GM10248 (cell line): ENCODE data around the gene CSN3.

ENCODE experiments used
- CTCF ChIA-PET: fragments of 300-600 bp; sonication (Branson Sonifier 250); formaldehyde crosslinking; extraction: SDS; loops from one replicate; lab custom pipeline; 2021; ENCODE audit warnings: antibody characterized with exemption; lab: Yijun Ruan, JAX
- POLR2A ChIA-PET: fragments of 350-650 bp; sonication (Branson Sonifier 250); formaldehyde crosslinking; extraction: SDS; loops from one replicate; lab custom pipeline; 2020; ENCODE audit warnings: antibody characterized with exemption; lab: Yijun Ruan, JAX
- DNase-seq: peaks from one replicate; pipeline ENCODE4 v3.0.0; 2012; ENCODE audit errors: extremely low spot score
- TF ChIP-seq, protein P1 (sequence below): IDR thresholded peaks from 2 replicates; pipeline ENCODE4 v1.5.1; 2012; ENCODE audit warnings: mild to moderate bottlenecking, low read depth; ENCODE audit errors: extremely low read depth, missing control alignments, control extremely low read depth

The CSN3 gene

DNA sequence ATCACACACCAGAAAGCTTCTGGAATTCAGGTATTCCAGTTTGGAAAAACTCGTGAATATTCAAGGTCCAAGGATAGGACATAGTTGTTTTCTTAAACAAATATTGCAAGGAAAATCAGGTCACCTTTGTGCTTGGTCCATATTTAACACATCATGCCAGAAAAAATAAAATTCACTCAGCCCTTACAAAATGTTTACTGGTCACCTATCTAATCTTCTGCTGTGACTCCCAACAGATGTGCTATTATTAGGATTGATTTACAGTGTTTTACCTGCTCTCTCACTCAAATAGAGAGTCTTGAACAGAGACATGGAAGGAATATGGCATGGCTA is 9.5 kb downstream of the CSN3 start:
- no peak for DNase-seq
- ChIA-PET POLR2A (no interaction called here), CTCF (no interaction called here)
- TF ChIP-seq, protein P1, sequence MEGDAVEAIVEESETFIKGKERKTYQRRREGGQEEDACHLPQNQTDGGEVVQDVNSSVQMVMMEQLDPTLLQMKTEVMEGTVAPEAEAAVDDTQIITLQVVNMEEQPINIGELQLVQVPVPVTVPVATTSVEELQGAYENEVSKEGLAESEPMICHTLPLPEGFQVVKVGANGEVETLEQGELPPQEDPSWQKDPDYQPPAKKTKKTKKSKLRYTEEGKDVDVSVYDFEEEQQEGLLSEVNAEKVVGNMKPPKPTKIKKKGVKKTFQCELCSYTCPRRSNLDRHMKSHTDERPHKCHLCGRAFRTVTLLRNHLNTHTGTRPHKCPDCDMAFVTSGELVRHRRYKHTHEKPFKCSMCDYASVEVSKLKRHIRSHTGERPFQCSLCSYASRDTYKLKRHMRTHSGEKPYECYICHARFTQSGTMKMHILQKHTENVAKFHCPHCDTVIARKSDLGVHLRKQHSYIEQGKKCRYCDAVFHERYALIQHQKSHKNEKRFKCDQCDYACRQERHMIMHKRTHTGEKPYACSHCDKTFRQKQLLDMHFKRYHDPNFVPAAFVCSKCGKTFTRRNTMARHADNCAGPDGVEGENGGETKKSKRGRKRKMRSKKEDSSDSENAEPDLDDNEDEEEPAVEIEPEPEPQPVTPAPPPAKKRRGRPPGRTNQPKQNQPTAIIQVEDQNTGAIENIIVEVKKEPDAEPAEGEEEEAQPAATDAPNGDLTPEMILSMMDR = no peak

DNA sequence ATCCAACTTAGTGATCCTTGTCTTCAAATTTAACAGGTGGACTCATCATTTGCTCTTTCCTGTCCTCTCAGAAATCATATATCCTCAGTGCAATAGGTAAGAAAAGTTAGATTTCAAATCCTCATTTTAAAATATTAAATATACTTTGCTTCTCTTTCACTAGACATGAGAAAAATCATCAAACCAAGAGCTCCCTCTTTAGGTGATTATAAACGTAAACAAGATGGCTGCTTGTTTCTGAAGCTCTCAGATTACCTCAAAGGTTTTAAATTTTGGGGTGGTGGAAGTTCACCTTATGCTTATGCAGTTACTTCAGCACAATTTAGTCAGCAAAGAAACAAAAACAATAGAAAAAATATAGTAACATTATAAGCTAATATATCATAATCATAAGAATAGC is 27.3 kb downstream of the CSN3 start:
- TF ChIP-seq, protein P1 = no peak
- POLR2A ChIA-PET = no interaction called here
- no peak for DNase-seq
- CTCF ChIA-PET = interaction anchor here (0.7 to 1.5 kb wide), 2 partner anchors 8 to 13 kb away, joined by 3 read pairs; no protein-coding TSS in a partner anchor

DNA sequence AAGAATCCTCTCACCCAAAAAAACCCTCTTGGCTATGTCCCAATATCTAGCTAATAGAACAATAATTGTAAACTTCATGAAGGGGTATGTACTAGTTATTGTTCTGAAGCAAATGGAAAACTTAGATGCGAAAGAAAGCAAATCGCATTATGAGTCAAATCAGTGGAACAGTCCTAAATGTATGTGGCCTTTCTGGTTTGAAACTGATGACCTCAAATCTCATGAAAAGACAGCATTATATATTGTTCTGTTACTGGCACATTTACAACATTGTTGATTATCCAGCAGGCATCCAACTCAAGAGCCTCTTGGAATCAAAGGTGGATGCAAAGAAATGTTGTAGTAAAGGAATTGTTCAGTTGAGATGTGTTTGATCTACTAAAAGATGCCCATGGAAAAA is 34.7 kb downstream of the CSN3 start:
- DNase-seq = no peak
- ChIA-PET POLR2A (no interaction called here), CTCF (no interaction called here)
- TF ChIP-seq, protein P1 = no peak

DNA sequence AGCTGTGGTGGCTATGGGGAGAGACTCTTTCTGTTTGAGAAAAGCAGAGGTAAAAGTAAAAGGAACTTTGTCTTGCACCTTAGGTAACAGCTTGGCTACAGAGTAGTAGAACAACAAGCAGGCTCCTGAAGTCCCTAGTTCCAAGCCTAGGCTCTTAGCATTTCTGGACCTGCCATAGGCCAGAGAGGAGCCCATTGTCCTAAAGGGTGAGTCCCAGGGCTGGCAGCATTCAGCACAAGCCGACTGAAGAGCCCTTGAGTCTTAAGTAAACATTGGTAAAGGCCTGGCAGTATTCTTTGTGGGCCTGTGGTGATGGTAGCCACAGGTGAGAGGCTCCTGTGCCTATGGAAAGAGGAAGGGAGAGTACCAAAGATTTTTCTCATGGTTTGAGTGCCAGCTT is 38.2 kb downstream of the CSN3 start:
- TF ChIP-seq, protein P1 = no peak
- POLR2A ChIA-PET = no interaction called here
- CTCF ChIA-PET = no interaction called here
- DNase-seq = no peak

DNA sequence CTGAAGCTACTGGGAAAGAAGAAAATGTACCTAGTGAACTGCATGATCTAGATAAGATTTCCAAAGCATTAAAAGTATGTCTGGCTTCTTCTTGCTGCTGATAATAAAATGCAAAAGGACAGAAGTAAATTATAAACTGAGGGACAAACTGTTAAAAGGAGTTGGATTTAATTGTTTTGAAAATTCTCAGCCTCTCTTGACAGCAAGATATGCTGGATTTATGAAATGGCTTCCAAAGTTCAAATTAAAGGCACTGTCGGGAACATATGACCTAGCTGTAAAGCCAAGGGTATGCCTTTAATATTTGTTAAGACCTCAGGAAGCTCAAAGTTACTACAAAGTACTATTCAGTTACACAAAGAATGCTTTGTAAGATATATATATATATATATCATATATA is 46.3 kb downstream of the CSN3 start:
- CTCF ChIA-PET = interaction anchor here (1.0 to 2.0 kb wide), 4 partner anchors 17 to 216 kb away, joined by 3 to 6 read pairs (median 4); no protein-coding TSS in a partner anchor
- TF ChIP-seq, protein P1 = no peak
- POLR2A ChIA-PET = no interaction called here
- DNase-seq = no peak

DNA sequence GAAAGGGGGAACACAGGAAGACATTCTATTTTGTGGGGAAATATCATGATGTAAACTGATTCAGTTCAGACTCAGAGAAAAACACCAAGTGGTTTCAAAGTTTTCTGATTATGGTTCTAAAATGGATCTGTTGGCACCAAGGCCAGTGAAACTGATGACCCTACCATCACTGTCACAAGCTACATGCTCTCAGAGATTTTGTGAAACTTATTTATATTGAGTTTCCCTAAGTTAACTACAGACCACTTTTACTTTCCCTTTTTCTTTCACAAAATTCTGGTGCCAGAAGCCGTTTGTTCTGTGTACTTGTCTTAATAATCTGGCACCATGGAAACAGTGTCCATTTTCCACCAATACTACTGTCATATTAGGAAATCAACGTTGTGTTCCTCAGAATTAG is 48.9 kb downstream of the CSN3 start:
- TF ChIP-seq, protein P1 = no peak
- CTCF ChIA-PET = interaction anchor here (0.9 kb wide), 1 partner anchor 22 kb away, joined by 4 read pairs; no protein-coding TSS in a partner anchor
- DNase-seq = no peak
- POLR2A ChIA-PET = no interaction called here
